Liver (tissue), 9 donors: ENCODE results near the gene KCTD8. TPM values are rescaled to one million over a fixed set of nuclear protein-coding genes. Genes with fewer than 3 reads are reported as not detected.

Source experiments
- DNase-seq: peaks from one replicate; pipeline ENCODE4 v3.0.0-alpha.2; 2017; ENCODE audit warnings: low spot score
- H3K27ac ChIP-seq, 2 donors: one replicate each; pipeline ENCODE4 v1.7.0; 2013; ENCODE audit warnings: inconsistent platforms in 2 of 2, low read length in 2 of 2, control low read depth in 1 of 2, low read depth in 1 of 2, mild to moderate bottlenecking in 1 of 2
- H3K27me3 ChIP-seq, 4 donors: one replicate each; pipeline versions ENCODE4 v1.6.1 to v1.7.0; 2013; ENCODE audit warnings: low read length in 3 of 4, inconsistent platforms in 1 of 4, mild to moderate bottlenecking in 1 of 4, moderate library complexity in 1 of 4; ENCODE audit not compliant: control insufficient read depth in 4 of 4, insufficient read depth in 4 of 4
- H3K36me3 ChIP-seq, 4 donors: one replicate each; pipeline versions ENCODE4 v1.6.1 to v1.7.0; 2013; ENCODE audit warnings: low read length in 3 of 4, mild to moderate bottlenecking in 3 of 4, low read depth in 1 of 4, moderate library complexity in 1 of 4; ENCODE audit not compliant: control insufficient read depth in 4 of 4, insufficient read depth in 3 of 4
- H3K4me1 ChIP-seq, 4 donors: one replicate each; pipeline versions ENCODE4 v1.6.1 to v1.7.0; 2013; ENCODE audit warnings: low read length in 3 of 4, mild to moderate bottlenecking in 3 of 4, moderate library complexity in 1 of 4; ENCODE audit not compliant: control insufficient read depth in 4 of 4, insufficient read depth in 4 of 4
- H3K4me3 ChIP-seq, 3 donors: one replicate each; pipeline versions ENCODE4 v1.6.1 to v1.7.0; 2013; ENCODE audit warnings: low read length in 3 of 3, control low read depth in 1 of 3, low read depth in 1 of 3, mild to moderate bottlenecking in 1 of 3
- H3K9ac ChIP-seq, 2 donors: one replicate each; pipeline ENCODE4 v1.7.0; 2013; ENCODE audit warnings: low read length in 2 of 2, mild to moderate bottlenecking in 2 of 2, moderate library complexity in 2 of 2, control low read depth in 1 of 2, low read depth in 1 of 2
- H3K9me3 ChIP-seq, 4 donors: one replicate each; pipeline versions ENCODE4 v1.6.1 to v1.7.0; 2013; ENCODE audit warnings: low read length in 3 of 4; ENCODE audit not compliant: control insufficient read depth in 4 of 4
- ATF3 ChIP-seq: IDR thresholded peaks from 2 replicates; pipeline ENCODE4 v1.6.1; 2016; ENCODE audit warnings: antibody characterized with exemption
- EGR1 ChIP-seq, 2 donors: IDR thresholded peaks; 2 replicates each; pipeline ENCODE4 v1.6.1; 2016 to 2018; ENCODE audit warnings: antibody characterized with exemption in 2 of 2, low read depth in 2 of 2
- FOXA1 ChIP-seq: IDR thresholded peaks from 2 replicates; pipeline ENCODE4 v1.6.1; 2016; ENCODE audit warnings: antibody characterized with exemption
- FOXA2 ChIP-seq: IDR thresholded peaks from 2 replicates; pipeline ENCODE4 v1.6.1; 2016; ENCODE audit warnings: antibody characterized with exemption
- HNF4G ChIP-seq: IDR thresholded peaks from 2 replicates; pipeline ENCODE4 v1.6.1; 2016; ENCODE audit warnings: antibody characterized with exemption
- JUND ChIP-seq, 2 donors: IDR thresholded peaks; 2 replicates each; pipeline ENCODE4 v1.6.1; 2016; ENCODE audit warnings: antibody characterized with exemption in 2 of 2
- RAD21 ChIP-seq, 2 donors: IDR thresholded peaks; 2 replicates each; pipeline ENCODE4 v1.6.1; 2016; ENCODE audit warnings: antibody characterized with exemption in 2 of 2, mild to moderate bottlenecking in 2 of 2
- REST ChIP-seq: IDR thresholded peaks from 2 replicates; pipeline ENCODE4 v1.6.1; 2016; ENCODE audit warnings: antibody characterized with exemption, mild to moderate bottlenecking
- SP1 ChIP-seq: IDR thresholded peaks from 2 replicates; pipeline ENCODE4 v1.6.1; 2018; ENCODE audit warnings: antibody characterized with exemption, mild to moderate bottlenecking
- TAF1 ChIP-seq: conservative IDR thresholded peaks from 2 replicates; pipeline ENCODE4 v1.6.1; 2016; ENCODE audit warnings: antibody characterized with exemption, mild to moderate bottlenecking
- ZBTB33 ChIP-seq: IDR thresholded peaks from 2 replicates; pipeline ENCODE4 v1.6.1; 2016; ENCODE audit warnings: antibody characterized with exemption
- whole genome bisulfite sequencing: extraction: QIAGEN DNeasy Blood & Tissue Kit; methylation state at CpG from one replicate; pipeline ENCODE4 v1.1.7; 2013; 5-methylcytosine and 5-hydroxymethylcytosine counted together
- polyA plus RNA-seq, 2 donors: library from polyadenylated mRNA; stranded (reverse) in 1 of 2; unstranded in 1 of 2; fragments of 200-250 nt in 1 of 2; fragments of >200 nt in 1 of 2; fragmentation: Nextera tagmentation in 1 of 2; extraction: Ambion mirVana in 1 of 2; gene quantifications; one replicate each; pipeline versions ENCODE4 v1.2.1 to v1.2.3, GENCODE V29; 2013 to 2015
- total RNA-seq, 2 donors: library from RNA; depleted of rRNA; stranded (reverse); fragments of >200 nt; gene quantifications; one replicate each; pipeline ENCODE4 v1.2.3, GENCODE V29; 2014
- donor health status: healthy.
- donor health status: healthy.
- donor health status: healthy.
- donor health status: healthy.
- donor health status: healthy.

KCTD8 gene
- total and polyA plus RNA-seq, 4 donors, result not detected

- TF ChIP-seq REST, result no peak
- TF ChIP-seq FOXA2, result no peak
- no peak for TF ChIP-seq RAD21 (IDR thresholded peaks at IDR 0.05)
- no peak for TF ChIP-seq FOXA1
- no peak for TF ChIP-seq SP1
- TF ChIP-seq ATF3, result no peak
- no peak for TF ChIP-seq JUND (IDR thresholded peaks at IDR 0.05)
- TF ChIP-seq TAF1, result no peak
- no peak for TF ChIP-seq EGR1 (IDR thresholded peaks at IDR 0.05; ENCODE audit: low read depth in 2 of 2)
- TF ChIP-seq ZBTB33, result no peak
Observed at GRCh38 chr4:44479731-44480130, 31.1 kb upstream of the KCTD8 start (continued).

GRCh38 chr4:44462259-44462658, 13.7 kb upstream of the KCTD8 start:
- 38% methylated on average over 1 of the region's 1 CpG for WGBS
- DNase-seq, result no peak
- TF ChIP-seq RAD21 (IDR thresholded peaks at IDR 0.05) (no peak), REST (no peak), FOXA1 (no peak), HNF4G (no peak)

More at GRCh38 chr4:44462259-44462658, 13.7 kb upstream of the KCTD8 start:
- H3K36me3 ChIP-seq, result no peaks in the 10 kb centered on the region
- H3K9me3 ChIP-seq, result peaks cover 0 to 2% (median 0%) of the 10 kb centered on the region in 4 donors
- H3K27ac ChIP-seq, result no peak overlapping the region
- peaks cover 0 to 3% (median 0%) of the 10 kb centered on the region in 4 donors for H3K27me3 ChIP-seq
- H3K4me1 ChIP-seq, result no peaks in the 10 kb centered on the region
- H3K4me3 ChIP-seq, result no peak overlapping the region
- no peak overlapping the region for H3K9ac ChIP-seq
